Inferior parietal cortex (tissue), 1 donor: ENCODE data around the gene CLSTN3.
A peak's percentile ranks its signal among the peaks of the same experiment; 100 is the strongest.

Experiments used
- DNase-seq: peaks from one replicate; pipeline ENCODE4 v3.0.0-alpha.2; 2016; ENCODE audit errors: extremely low spot score

Gene CLSTN3

DNA sequence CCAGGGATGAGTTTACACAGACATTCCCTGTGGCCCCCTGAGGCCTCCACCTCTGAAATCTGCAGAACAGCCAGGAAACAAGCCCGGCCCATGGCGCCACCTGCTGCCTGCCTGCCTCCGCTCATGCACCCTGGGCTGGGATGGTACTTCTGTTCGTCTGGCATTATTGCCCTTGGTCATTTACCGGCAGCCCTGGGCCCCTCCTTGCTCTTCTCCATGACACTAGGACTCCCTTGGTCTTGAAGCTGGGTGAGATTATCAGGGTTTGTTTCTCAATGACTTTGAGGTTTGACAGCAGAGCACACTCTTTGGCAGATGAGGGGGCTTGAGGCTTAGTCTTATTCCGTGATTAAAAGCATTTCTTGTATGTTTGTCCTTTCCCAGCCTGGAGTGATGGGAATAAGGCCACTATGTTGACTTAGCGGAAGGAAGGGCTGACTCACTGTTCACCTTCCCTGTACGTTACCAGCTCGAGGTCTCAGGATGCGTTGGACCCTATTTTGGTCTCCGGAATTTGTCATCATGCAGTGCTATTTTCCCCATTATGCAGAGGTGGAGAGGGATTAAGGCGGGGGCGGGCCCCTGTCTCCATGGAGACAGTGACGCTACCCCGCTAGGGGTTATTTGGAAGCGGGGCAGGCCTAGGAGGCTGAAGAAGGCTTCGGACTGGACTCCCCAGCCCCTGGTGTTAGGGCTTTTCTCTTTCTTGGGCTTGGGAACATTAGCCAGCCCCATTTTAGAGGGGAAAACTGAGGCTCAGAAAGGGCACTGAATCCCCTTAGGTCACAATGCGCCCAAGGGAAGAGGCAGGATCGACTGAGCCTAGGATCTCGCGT, 58.6 kb downstream of the CLSTN3 start:
- peak; percentile 69 for DNase-seq

DNA sequence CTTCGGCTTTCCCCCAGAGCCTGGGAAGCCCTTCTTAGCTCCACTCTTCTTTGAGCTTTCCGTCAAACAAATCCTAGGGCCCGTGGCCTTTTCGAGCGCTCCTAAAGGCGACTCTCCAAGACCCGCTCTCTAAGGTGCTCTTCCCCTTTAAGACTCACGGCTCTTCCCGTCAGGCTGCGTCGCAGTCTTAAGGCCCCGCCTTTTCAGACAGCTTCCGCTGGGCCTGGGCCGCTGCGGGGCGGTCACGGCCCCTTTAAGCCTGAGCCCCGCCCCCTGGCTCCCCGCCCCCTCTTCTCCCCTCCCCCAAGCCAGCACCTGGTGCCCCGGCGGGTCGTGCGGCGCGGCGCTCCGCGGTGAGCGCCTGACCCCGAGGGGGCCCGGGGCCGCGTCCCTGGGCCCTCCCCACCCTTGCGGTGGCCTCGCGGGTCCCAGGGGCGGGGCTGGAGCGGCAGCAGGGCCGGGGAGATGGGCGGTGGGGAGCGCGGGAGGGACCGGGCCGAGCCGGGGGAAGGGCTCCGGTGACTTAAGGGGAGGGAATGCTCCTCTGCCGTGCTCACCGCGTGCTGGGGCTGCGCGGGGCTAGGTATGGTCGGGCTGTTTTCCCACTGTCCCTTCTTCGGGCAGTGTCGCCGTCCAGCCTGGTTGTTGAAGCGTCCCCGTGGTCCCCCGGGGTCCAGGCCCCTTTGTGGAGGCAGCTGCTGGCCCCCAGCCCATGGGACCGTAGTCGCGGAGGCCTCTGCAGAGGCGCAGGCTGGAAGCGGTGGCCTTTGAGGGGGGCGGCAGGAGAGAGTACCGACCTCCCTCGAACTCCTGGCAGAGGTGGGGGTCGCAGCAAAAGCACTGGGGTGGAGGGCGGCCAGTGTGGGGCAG, 59.5 kb downstream of the CLSTN3 start, which contains the start of gene PEX5:
PEX5 (plus strand) TSS at position 289 of the 870 bp plus-strand sequence. CDS start 692 bp downstream, outside the sequence.
- DNase-seq, result peak; percentile 94

DNA sequence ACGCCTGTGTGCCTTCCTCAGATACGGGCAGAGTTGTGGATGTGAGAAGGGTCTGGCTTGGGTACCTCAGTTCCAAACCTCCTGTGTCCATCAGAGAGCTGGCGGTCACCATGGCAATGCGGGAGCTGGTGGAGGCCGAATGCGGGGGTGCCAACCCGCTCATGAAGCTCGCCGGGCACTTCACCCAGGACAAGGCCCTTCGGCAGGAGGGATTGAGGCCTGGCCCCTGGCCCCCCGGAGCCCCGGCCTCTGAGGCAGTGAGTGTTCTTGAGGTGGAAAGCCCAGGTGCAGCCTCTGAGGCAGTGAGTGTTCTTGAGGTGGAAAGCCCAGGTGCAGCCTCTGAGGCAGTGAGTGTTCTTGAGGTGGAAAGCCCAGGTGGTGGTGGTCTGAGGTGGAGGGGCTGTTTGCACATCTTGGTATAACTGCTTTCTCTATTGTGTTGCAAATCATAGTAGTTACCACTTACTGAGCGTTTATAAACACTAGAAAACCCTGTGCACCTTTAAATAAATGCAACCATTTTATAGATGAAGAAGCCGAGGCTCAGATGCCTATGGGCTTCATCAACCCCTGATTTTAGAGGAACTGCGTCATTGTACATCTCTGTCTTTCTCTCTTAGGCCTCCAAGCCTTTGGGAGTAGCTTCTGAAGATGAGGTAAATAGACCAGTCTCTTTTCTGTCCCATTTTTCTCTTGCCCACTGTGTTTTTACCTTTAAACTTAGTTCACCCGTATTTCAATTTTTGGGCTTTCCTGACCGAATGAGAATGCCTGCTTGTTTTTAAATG, 60.3 kb downstream of the CLSTN3 start:
- no peak for DNase-seq

DNA sequence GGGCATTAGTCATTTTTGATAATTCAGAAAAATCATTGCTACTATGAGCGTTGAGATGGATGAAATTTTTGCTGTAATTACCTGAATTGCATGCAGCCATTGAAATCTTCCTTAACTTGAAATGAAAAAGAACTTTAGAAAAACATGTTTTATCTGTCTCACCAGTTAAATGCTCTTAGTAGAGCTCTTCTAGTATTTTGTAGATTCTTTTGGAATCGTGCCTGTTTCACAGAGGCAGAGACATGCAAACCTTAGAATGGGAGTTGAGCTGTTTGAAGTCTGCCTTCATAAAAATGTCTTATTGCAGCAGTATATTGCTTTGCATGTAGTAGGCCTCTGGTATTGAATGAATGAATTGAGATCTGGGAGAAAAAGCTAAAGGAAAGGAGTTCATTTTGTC, 63.5 kb downstream of the CLSTN3 start:
- DNase-seq, result no peak

DNA sequence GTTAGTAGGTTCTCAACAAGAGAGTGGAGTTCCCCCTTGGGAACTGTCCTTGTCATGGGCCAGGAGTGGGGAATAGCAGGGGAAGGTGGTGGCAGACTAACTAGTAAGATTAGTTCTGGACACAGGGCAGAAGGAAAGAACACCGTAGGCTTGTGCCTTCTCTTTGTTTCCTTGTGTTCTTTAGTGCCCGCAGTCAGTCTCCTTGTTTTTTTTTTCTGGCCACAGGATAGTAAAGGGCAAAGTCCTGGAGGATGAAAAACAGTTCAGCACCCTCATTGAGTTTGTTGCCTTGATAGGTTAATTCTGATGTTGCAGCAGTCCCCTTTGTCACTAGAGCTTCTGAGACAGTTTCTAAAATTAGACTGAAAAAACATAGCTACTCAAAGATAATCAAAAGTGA, 67.7 kb downstream of the CLSTN3 start:
- DNase-seq, result no peak

DNA sequence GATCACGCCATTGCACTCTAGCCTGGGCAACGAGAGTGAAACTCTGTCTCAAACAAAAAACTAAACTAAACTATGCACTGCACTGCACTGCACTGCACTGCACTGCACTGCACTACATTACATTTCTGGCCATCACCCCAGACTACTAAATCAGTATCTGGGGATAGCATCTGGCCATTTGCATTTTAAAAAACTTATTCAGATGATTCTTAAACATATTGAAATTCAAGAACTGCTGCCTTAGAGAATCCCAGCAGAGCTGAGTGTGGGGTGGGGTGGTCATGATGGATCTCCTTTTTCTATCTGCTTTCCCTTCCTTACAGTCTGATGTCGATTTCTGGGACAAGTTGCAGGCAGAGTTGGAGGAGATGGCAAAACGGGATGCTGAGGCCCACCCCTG, 72.9 kb downstream of the CLSTN3 start:
- no peak for DNase-seq

DNA sequence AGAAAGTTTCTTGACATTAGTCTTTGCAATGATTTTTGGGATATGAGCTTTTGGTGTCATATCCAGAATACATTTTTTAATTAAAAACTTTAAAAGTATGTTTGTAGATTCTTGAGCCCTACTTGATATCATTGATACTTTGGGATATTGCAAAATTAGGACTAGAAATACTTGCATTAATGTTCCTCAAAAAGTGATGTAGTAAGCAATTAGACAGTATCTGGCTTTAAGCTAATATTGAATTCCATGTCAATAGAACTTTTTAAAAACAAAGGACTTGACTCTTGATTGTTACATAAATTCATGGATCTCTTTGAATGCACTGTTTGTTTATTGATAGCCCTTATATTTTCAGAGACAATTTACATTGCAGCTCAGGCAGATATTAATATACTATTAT, 74.9 kb downstream of the CLSTN3 start:
- DNase-seq, result no peak

DNA sequence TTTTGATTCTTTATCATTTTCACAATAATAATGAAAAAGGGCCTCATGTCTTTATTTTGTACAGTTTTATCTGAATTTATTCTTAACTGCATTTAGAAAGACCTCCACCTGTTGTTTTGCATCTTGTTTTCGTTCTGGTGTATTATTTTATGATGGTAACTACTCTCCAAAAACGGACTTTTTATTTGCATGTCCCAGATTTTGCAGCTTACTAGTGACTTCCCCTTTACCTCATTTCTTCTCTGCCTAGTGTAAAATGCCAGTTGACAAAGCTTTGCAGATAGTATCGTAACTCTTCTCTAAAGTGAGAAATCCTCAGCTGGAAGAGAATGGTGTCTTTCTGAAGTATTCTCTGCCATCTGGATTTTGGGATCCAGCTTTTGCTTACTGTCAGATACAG, 76.5 kb downstream of the CLSTN3 start:
- no peak for DNase-seq

DNA sequence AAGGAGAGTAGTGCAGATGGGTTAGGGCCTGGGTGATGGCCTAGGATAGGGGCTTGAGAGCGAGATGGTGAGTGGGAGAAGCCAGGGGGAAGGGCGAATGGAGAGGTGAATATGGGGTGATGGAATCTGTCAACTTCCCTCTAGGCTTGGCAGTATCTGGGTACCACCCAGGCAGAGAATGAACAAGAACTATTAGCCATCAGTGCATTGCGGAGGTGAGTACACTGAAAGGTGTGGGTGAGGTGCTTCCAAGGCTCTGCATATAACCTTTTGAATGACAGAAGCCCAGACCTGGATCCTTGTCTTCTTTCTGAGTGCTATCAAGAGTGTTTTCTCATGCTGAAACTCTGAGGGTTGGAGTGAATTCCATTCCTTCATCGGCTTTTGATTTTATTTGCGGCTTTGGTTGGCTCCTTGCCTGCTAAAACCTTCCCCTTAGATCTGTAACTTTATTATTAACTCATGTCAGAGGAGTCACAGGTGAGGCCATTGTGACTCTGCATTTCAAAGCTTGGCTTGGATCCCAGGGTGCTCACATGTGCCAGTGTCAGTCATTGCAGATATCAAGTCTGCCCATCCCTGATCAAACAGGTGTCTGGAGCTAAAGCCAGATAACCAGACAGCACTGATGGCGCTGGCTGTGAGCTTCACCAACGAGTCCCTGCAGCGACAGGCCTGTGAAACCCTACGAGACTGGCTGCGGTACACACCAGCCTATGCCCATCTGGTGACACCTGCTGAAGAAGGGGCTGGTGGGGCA, 77.9 kb downstream of the CLSTN3 start:
- no peak for DNase-seq
